ENCODE measurements around the gene RYK. TPM values are rescaled to one million over a fixed set of nuclear protein-coding genes. Genes with fewer than 3 reads are reported as not detected.

The RYK gene
- polyA plus RNA-seq (2012; rRNA removed) = 25.9 and 36.2 TPM in 2 replicates
- polyA plus RNA-seq (2012; cell fraction: cytosol; rRNA removed) = 32.7 and 34.4 TPM in 2 replicates
- polyA plus RNA-seq (2012; cell fraction: nucleus; rRNA removed) = 20.1 and 54.3 TPM in 2 replicates

DNA sequence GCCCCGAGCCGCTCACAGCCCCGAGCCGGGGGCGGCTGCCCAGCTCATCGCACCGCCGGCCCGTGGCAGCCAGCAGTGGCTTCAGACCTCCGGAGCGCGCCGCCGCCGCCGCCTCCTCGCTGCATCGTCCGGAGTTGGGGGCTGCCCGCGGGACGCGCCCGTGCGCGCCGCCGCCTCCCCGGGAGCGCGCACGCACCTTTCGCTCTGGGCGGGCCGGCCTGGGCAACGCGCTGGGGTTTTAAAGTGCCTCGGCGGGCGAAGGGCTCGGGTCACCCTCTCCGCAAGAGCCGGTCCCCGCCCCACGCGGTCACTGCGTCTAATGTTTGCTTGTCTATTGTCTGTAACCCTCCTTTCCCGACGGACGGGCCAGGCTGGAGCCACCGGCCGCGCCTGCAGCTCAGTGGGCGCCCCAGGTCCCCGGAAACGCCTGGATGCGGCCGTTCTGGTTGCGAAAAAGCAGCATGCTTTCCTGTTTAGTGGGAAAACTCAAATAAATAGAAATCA, at the start of gene RYK:
Gene RYK (minus strand): TSS at position 143 of the 504 bp plus-strand sequence. CDS start 205 bp downstream, outside the sequence.
- Histone ChIP-seq H3K9ac (peak within 1 kb of the TSS; percentile 70; the same call in 1 of the 2 replicates), H3K36me3 (replicated peaks in 1 of 2; ENCODE audit: control insufficient read depth in 1 of 2, insufficient read depth in 2 of 2, low read length in 1 of 2) (no peaks in the 10 kb centered on the region), H3K4me1 (ENCODE audit: control insufficient read depth in 1 of 2, insufficient read depth in 2 of 2, low read depth in 1 of 2, low read length in 1 of 2) (peaks cover 0 to 9% of the 10 kb centered on the region in 2 experiments; a peak in 2 of 4 replicates), H3K9me3 (no peaks in the 10 kb centered on the region), H3K27ac (ENCODE audit: low read depth in 2 of 2, low read length in 1 of 2) (peak within 1 kb of the TSS; percentile 73 to 90), H3K79me2 (ENCODE audit: insufficient read depth) (peaks cover 46% of the 10 kb centered on the region), H3K4me2 (peak within 1 kb of the TSS; percentile 92), H4K20me1 (ENCODE audit: insufficient read depth) (peaks cover 36% of the 10 kb centered on the region), H3K4me3 (ENCODE audit: low read depth in 2 of 2, low read length in 1 of 2) (peak within 1 kb of the TSS; percentile 80 to 82), H2AFZ (ENCODE audit: low read depth) (peak within 1 kb of the TSS; percentile 86), H3F3A (replicated peaks; ENCODE audit: insufficient read depth) (no peaks in the 10 kb centered on the region), H3K27me3 (ENCODE audit: insufficient read depth) (no peaks in the 10 kb centered on the region), H3K9me2 (no peaks in the 10 kb centered on the region)
- peak; percentile 97 for DNase-seq
- TF ChIP-seq TEAD4 (IDR thresholded peaks at IDR 0.05; ENCODE audit: borderline replicate concordance, insufficient read depth) = no peak
- no peak for TF ChIP-seq RCOR1 (IDR thresholded peaks at IDR 0.05; ENCODE audit: low read length)
- no peak for TF ChIP-seq NFIC (IDR thresholded peaks at IDR 0.05; ENCODE audit: borderline replicate concordance)
- TF ChIP-seq SIN3A (IDR thresholded peaks at IDR 0.05; ENCODE audit: borderline replicate concordance, low read depth, low read length) = peak; percentile 61; the same call in 1 of the 2 replicates
- TF ChIP-seq, protein P1, sequence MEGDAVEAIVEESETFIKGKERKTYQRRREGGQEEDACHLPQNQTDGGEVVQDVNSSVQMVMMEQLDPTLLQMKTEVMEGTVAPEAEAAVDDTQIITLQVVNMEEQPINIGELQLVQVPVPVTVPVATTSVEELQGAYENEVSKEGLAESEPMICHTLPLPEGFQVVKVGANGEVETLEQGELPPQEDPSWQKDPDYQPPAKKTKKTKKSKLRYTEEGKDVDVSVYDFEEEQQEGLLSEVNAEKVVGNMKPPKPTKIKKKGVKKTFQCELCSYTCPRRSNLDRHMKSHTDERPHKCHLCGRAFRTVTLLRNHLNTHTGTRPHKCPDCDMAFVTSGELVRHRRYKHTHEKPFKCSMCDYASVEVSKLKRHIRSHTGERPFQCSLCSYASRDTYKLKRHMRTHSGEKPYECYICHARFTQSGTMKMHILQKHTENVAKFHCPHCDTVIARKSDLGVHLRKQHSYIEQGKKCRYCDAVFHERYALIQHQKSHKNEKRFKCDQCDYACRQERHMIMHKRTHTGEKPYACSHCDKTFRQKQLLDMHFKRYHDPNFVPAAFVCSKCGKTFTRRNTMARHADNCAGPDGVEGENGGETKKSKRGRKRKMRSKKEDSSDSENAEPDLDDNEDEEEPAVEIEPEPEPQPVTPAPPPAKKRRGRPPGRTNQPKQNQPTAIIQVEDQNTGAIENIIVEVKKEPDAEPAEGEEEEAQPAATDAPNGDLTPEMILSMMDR (IDR thresholded peaks at IDR 0.05) = no peak
- no peak for TF ChIP-seq EP300 (IDR thresholded peaks at IDR 0.05; ENCODE audit: borderline replicate concordance in 1 of 2, low read depth in 1 of 2, low read length in 1 of 2)
- TF ChIP-seq, protein P2, sequence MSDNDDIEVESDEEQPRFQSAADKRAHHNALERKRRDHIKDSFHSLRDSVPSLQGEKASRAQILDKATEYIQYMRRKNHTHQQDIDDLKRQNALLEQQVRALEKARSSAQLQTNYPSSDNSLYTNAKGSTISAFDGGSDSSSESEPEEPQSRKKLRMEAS (IDR thresholded peaks at IDR 0.05; ENCODE audit: low read depth) = peak; percentile 70
- peak; percentile 72 for TF ChIP-seq MXI1 (IDR thresholded peaks at IDR 0.05; ENCODE audit: low read depth, low read length)
- peak; percentile 86 for TF ChIP-seq TAF1 (IDR thresholded peaks at IDR 0.05; ENCODE audit: borderline replicate concordance, low read depth, low read length)
- TF ChIP-seq FOXJ3 (CRISPR knock-in tag; IDR thresholded peaks at IDR 0.05) = no peak
- TF ChIP-seq RXRA (IDR thresholded peaks at IDR 0.05; ENCODE audit: borderline replicate concordance, low read depth) = no peak
- TF ChIP-seq YY1 (IDR thresholded peaks at IDR 0.05; ENCODE audit: low read depth) = no peak
- TF ChIP-seq POLR2AphosphoS5 (IDR thresholded peaks at IDR 0.05; ENCODE audit: low read depth, low read length) = peak; percentile 68
- TF ChIP-seq NRF1 (IDR thresholded peaks at IDR 0.05; ENCODE audit: low read depth, low read length) = peak; percentile 40; the same call in 1 of the 2 replicates
- ChIA-PET CTCF (interaction anchor here (0.7 to 1.9 kb wide), 8 partner anchors 10 to 321 kb away, joined by 3 to 5 read pairs (median 4); partner anchors contain the start of genes ANAPC13 and CEP63), POLR2A (interaction anchor here (1.0 kb wide), 1 partner anchor 42 kb away, joined by 4 read pairs; no protein-coding TSS in a partner anchor)
- 12% methylated on average over 21 of the region's 59 CpGs for WGBS (ENCODE audit: low lambda C conversion rate)

DNA sequence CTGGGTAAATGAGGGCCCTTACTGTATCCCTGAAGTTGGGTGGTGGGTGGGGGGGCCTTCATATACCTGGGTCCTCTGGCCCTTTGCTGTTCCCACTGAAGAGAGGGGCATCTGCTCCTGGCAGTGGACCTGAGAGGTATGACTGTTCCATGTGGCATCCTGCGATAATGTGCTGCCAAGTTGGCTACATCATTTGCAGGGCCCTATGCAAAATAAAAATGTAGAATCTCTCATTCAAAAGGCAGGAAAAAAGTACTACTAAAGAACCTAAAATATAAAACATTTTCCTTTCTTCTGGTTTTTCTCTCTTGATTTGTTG, 49.2 kb upstream of the RYK start:
- no peak for DNase-seq

More for the DNA sequence above, 49.2 kb upstream of the RYK start:
- ChIA-PET CTCF (interaction anchor here (0.6 to 18.5 kb wide), 8 partner anchors 9 to 480 kb away, joined by 3 to 375 read pairs (median 4); partner anchors contain the start of genes ANAPC13 and CEP63), POLR2A (no interaction called here)
- Histone ChIP-seq H3K4me1 (ENCODE audit: control insufficient read depth in 1 of 2, insufficient read depth in 2 of 2, low read depth in 1 of 2, low read length in 1 of 2) (no peaks in the 10 kb centered on the region), H4K20me1 (ENCODE audit: insufficient read depth) (no peaks in the 10 kb centered on the region), H3F3A (replicated peaks; ENCODE audit: insufficient read depth) (no peaks in the 10 kb centered on the region), H3K9me3 (peaks cover 12% of the 10 kb centered on the region; the same call in 1 of the 2 replicates), H3K27ac (ENCODE audit: low read depth in 2 of 2, low read length in 1 of 2) (no peak overlapping the region), H3K79me2 (ENCODE audit: insufficient read depth) (no peaks in the 10 kb centered on the region), H3K4me3 (ENCODE audit: low read depth in 2 of 2, low read length in 1 of 2) (no peak overlapping the region), H3K9ac (no peak overlapping the region), H3K27me3 (ENCODE audit: insufficient read depth) (no peaks in the 10 kb centered on the region), H3K36me3 (replicated peaks in 1 of 2; ENCODE audit: control insufficient read depth in 1 of 2, insufficient read depth in 2 of 2, low read length in 1 of 2) (no peaks in the 10 kb centered on the region), H3K9me2 (no peaks in the 10 kb centered on the region), H2AFZ (ENCODE audit: low read depth) (no peak overlapping the region), H3K4me2 (no peak overlapping the region)
- TF ChIP-seq, protein P3, sequence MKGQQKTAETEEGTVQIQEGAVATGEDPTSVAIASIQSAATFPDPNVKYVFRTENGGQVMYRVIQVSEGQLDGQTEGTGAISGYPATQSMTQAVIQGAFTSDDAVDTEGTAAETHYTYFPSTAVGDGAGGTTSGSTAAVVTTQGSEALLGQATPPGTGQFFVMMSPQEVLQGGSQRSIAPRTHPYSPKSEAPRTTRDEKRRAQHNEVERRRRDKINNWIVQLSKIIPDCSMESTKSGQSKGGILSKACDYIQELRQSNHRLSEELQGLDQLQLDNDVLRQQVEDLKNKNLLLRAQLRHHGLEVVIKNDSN (IDR thresholded peaks at IDR 0.05; ENCODE audit: borderline replicate concordance, low read depth) = no peak
- TF ChIP-seq, protein P1 (IDR thresholded peaks at IDR 0.05) = 0 out of 2 replicates have a peak, but pooled peaks have one; percentile 3
- 100% methylated on average over 1 of the region's 1 CpG for WGBS (ENCODE audit: low lambda C conversion rate)
